22Rv1 (cell line): ENCODE results near the gene ADCK1.

Experiments used
- ZFX ChIP-seq: fragments of 450-650 bp; IDR thresholded peaks from 2 replicates; pipeline ENCODE4 v1.6.1; 2017; ENCODE audit warnings: antibody characterized with exemption, borderline replicate concordance
- TF ChIP-seq, protein P1 (sequence below): fragments of 450-650 bp; IDR thresholded peaks from 2 replicates; pipeline ENCODE4 v1.5.1; 2017; ENCODE audit warnings: mild to moderate bottlenecking

DNA sequence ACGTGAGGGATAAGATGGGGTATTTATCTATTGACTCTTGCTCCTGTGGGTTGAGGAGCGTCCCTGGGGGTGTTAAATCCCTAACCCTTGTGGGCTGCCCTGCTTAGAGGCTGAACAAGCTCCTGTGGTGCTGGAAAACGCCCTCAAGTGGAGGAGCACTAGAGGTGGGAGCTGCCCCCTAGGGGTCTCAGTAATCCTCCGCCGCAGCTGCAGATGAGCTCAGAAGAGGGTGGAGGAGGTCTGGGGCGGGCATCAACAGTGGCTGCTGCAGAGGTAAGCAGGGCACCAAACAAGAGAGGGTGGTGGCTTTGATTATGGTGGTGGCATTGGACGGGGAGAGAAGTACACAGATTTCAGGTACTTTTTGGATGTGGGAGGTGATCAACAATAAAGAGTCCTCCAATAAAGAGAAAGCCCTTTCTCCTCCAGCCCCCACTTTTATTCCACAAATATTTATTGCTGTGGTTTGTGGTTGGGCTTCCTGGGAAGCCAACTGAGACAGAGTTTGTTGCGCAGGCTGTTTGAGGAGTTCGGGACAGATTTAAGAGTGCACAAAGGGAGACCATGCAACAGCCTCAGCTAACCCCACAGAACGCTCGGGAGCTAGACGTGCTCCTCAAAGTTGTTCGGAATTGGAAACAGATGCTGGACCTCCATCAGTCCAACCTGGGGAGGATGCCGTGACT lies 179.9 kb downstream of the ADCK1 start:
- TF ChIP-seq, protein P1, sequence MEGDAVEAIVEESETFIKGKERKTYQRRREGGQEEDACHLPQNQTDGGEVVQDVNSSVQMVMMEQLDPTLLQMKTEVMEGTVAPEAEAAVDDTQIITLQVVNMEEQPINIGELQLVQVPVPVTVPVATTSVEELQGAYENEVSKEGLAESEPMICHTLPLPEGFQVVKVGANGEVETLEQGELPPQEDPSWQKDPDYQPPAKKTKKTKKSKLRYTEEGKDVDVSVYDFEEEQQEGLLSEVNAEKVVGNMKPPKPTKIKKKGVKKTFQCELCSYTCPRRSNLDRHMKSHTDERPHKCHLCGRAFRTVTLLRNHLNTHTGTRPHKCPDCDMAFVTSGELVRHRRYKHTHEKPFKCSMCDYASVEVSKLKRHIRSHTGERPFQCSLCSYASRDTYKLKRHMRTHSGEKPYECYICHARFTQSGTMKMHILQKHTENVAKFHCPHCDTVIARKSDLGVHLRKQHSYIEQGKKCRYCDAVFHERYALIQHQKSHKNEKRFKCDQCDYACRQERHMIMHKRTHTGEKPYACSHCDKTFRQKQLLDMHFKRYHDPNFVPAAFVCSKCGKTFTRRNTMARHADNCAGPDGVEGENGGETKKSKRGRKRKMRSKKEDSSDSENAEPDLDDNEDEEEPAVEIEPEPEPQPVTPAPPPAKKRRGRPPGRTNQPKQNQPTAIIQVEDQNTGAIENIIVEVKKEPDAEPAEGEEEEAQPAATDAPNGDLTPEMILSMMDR: no peak
- TF ChIP-seq ZFX: no peak
